ENCODE measurements around the gene UNC119B.

GRCh38 chr12:120687578-120688289 lies 22.5 kb upstream of the UNC119B start:
- TF ChIP-seq CTCF (IDR thresholded peaks at IDR 0.05) (no peak), POLR2A (IDR thresholded peaks at IDR 0.05) (no peak)
